ENCODE measurements around the gene VPS25.
A peak's percentile ranks its signal among the peaks of the same experiment; 100 is the strongest.
"Not testable (repeated sequence)": the region's sequence is repeated elsewhere in the genome, so short reads cannot be mapped to it uniquely, and the experiment has no call there.

VPS25 gene

DNA sequence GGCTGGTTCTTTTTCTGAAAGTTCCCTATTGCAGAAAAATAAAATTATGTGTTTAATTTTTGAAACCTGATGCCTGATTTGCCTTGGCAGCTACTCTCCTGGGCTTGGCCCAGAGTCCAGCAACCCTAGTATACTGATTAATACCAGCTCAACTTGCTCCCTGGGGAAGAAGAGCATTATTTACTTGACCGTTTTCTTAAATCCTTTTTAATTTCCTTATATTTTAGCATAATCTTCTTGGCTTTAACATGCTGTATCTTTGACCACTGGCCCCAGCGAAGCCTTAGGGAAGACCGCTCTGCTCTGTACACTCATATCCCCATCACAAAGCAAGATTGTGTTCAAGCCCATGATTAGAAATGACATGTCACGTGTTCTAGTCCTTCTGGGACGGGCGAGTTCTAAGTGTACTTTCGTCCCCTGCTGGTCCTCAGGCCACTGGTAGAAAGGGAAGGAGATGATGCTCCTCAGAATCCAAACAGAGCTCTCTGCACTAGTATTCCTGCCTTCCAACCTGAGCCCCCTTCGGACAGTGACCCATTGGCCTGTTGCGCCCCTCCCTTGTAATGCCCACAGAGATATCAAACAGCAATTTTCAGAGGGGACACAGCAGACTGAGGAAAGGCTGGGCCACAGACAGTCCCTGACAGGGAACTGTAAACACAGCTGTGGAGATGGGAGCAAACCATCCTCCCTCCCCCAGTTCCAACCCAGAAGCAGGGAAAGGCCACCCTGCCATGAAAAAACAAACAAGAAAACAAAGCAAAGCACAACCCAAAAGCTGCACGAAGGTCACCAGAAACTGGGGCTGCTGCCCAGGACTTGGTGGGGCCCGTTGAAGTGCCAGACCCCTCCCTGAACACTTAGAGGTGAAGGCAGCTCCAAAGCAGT is 24.1 kb upstream of the VPS25 start:
- WGBS = 84% methylated on average over 11 of the region's 11 CpGs
- Histone ChIP-seq H3K36me3 (ENCODE audit: insufficient read depth, low read length) (no peaks in the 10 kb centered on the region), H3K27me3 (ENCODE audit: insufficient read depth, low read length) (peaks cover 17% of the 10 kb centered on the region), H3K9me3 (ENCODE audit: insufficient read depth, low read depth, low read length) (peaks cover 3% of the 10 kb centered on the region; the same call in 1 of the 2 replicates), H3K4me1 (ENCODE audit: insufficient read depth, low read length) (peaks cover 18% of the 10 kb centered on the region), H3K9ac (ENCODE audit: low read depth, low read length) (no peak overlapping the region), H3K27ac (ENCODE audit: low read depth, low read length) (no peak overlapping the region), H3K4me3 (ENCODE audit: low read length) (no peak overlapping the region)

DNA sequence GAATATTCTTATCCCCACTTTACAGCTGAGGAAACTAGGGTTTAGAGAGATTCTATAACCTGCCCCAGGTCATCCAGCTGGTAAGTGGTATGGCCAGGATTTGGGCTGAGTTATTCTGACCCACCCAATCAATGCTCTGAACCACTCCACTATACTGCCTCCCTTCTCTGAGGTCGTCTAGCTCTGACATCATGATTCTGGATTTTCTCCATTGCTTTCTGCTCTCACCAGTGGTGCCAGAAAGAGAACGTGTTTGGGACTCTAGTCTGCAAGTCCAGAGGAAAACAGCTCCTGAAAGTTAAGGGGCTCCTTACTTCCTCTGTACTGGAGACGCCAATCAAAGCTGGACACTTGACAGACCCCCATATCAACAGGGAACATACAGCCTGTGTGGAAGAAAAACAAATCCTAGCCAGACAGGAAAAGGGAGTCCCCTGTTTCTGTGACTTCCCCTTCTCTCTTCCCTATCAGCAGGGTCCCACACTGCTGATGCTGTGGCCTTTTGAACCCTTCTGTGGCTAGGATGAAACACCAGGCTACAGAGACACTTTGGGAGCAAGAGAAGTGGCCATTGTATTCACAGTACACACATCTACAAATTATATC is 22.4 kb upstream of the VPS25 start:
- peaks cover 8% of the 10 kb centered on the region for H3K27me3 ChIP-seq (ENCODE audit: insufficient read depth, low read length)
- H3K9ac ChIP-seq (ENCODE audit: low read depth, low read length) = no peak overlapping the region
- H3K27ac ChIP-seq (ENCODE audit: low read depth, low read length) = no peak overlapping the region
- 92% methylated on average over 3 of the region's 3 CpGs for WGBS
- peaks cover 18% of the 10 kb centered on the region for H3K4me1 ChIP-seq (ENCODE audit: insufficient read depth, low read length)
- H3K9me3 ChIP-seq (ENCODE audit: insufficient read depth, low read depth, low read length) = no peaks in the 10 kb centered on the region
- H3K4me3 ChIP-seq (ENCODE audit: low read length) = no peak overlapping the region
- no peaks in the 10 kb centered on the region for H3K36me3 ChIP-seq (ENCODE audit: insufficient read depth, low read length)

DNA sequence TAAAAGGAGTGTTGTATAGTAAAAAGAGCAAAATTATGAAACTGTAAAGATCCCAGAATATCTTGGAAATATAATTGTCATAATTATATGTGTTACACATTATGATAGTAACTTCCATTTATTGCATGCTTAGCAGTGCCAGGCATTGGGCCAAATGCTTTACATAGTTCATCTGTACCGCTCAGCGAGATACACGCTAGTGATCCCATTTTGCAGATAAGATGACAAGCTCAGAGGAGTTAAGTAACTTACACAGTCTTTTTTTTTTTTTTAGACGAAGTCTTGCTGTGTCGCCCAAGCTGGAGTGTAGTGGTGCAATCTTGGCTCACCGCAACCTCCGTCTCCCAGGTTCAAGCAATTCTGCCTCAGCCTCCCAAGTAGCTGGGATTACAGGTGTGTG is 21.6 kb upstream of the VPS25 start:
- peaks cover 18% of the 10 kb centered on the region for H3K4me1 ChIP-seq (ENCODE audit: insufficient read depth, low read length)
- no peak overlapping the region for H3K27ac ChIP-seq (ENCODE audit: low read depth, low read length)
- H3K9ac ChIP-seq (ENCODE audit: low read depth, low read length) = no peak overlapping the region
- H3K27me3 ChIP-seq (ENCODE audit: insufficient read depth, low read length) = no peaks in the 10 kb centered on the region
- no peak overlapping the region for H3K4me3 ChIP-seq (ENCODE audit: low read length)
- 94% methylated on average over 7 of the region's 7 CpGs for WGBS
- no peaks in the 10 kb centered on the region for H3K9me3 ChIP-seq (ENCODE audit: insufficient read depth, low read depth, low read length)
- no peaks in the 10 kb centered on the region for H3K36me3 ChIP-seq (ENCODE audit: insufficient read depth, low read length)

DNA sequence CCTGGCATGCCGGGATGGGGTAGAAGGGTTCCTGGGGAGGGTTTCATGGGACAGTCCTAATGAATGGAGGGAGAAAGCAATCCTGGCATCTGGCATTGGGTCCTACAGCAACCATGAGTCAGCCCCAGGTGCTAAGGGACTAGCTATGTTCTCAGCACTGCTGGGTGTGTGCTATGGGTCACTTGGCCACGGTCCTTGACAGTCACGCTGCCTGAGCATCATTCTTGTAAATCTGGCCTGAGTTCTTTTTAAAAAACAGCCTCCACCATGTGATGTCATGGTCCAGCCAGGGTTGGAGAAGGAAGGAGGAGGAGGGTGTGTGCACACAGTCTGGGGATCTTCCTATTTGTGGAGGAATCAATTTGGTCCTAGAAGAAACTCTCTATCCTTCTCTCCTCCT is 18.5 kb upstream of the VPS25 start:
- Histone ChIP-seq H3K4me1 (ENCODE audit: insufficient read depth, low read length) (no peaks in the 10 kb centered on the region), H3K4me3 (ENCODE audit: low read length) (no peak overlapping the region), H3K9ac (ENCODE audit: low read depth, low read length) (no peak overlapping the region), H3K27ac (ENCODE audit: low read depth, low read length) (no peak overlapping the region), H3K9me3 (ENCODE audit: insufficient read depth, low read depth, low read length) (no peaks in the 10 kb centered on the region), H3K27me3 (ENCODE audit: insufficient read depth, low read length) (peaks cover 11% of the 10 kb centered on the region), H3K36me3 (ENCODE audit: insufficient read depth, low read length) (no peaks in the 10 kb centered on the region)
- 94% methylated on average over 3 of the region's 3 CpGs for WGBS

DNA sequence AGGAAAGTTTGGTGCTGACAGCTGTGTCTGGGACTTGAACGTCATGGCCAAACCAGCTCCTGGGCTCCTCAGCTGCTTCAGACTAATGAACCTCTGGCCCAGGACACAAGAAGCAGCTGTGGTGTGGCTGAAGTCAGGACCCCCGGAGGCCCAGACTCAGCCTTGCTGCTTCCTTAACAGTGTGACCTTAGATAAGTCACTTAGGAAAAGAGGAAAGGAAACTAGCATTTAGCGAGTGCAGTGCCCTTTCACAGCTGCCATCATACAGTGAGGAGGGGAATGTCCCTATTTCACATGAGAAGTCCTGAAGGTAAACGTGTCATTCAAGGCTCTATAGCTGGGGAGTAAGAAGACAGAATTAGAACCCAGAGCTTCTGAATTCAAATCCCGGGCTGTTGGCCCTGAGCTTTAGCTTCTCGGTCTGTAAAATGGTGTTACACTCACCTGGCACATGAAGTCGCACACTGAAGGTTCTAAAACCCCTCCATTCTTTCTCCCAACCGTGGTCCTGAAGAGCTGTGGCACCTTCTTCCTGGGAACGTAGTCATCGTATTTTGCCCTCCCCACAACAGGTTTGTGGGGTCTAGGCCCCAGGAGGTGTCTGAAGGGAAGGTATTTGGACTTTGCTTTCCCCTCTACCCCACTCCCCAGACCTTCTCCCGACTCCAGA is 13.1 kb upstream of the VPS25 start:
- peak overlapping the region; percentile 70 for H3K4me3 ChIP-seq (ENCODE audit: low read length)
- H3K36me3 ChIP-seq (ENCODE audit: insufficient read depth, low read length) = no peaks in the 10 kb centered on the region
- peaks cover 10% of the 10 kb centered on the region for H3K4me1 ChIP-seq (ENCODE audit: insufficient read depth, low read length)
- H3K27ac ChIP-seq (ENCODE audit: low read depth, low read length) = no peak overlapping the region
- no peak overlapping the region; the same call in 1 of the 2 replicates for H3K9ac ChIP-seq (ENCODE audit: low read depth, low read length)
- H3K9me3 ChIP-seq (ENCODE audit: insufficient read depth, low read depth, low read length) = no peaks in the 10 kb centered on the region
- H3K27me3 ChIP-seq (ENCODE audit: insufficient read depth, low read length) = peaks cover 39% of the 10 kb centered on the region
- 68% methylated on average over 9 of the region's 11 CpGs for WGBS

DNA sequence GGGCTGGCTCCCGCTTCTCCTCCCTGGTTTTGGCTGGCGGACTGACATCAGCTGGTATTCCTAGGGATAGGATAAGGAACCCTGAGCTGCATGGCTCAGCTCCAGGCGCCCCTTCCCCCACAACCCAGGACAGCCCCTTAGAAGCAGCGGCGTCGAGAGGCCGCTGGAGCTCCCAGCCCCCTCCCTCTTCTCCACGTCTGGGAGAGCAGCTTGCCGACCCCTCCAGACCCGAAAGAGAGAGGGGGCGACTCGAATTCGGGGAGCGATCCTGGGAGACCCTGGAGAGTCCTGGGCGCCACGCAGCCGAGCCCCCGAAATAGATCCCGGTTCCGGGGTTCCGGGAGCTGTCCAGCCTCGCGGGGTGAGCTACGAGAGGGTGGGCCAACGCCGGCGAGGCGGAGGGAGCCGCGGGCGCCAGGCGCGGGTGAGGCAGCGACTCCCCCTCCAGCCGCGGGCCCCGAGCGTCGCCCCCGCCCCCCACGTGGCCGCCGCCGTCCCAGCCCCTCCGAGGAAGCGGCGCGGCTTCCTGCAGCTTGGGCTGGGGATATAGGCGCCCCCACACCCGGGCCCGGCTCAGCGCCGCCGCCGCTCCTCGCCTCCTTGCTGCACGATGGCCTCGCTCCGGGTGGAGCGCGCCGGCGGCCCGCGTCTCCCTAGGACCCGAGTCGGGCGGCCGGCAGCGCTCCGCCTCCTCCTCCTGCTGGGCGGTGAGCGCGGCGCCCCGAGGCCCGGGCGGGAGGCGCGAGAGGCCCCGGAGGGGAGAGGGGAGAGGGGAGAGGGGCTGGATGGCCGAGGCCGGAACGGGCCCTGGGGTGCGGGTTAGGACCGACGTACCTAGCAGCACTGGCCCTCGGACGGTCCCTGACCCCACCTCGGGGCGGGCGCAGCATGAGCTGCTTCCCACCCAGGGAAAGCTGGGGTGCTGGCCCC is 12.3 kb upstream of the VPS25 start, which contains the start of gene RAMP2:
Gene RAMP2, plus strand, starts transcription at position 576 of the 930 bp plus-strand sequence. Its CDS starts 35 bp downstream, at position 611.
- Histone ChIP-seq H3K9ac (ENCODE audit: low read depth, low read length) (peak within 1 kb of the TSS; percentile 39), H3K4me1 (ENCODE audit: insufficient read depth, low read length) (peaks cover 10% of the 10 kb centered on the region)
- WGBS = 3% methylated on average over 92 of the region's 92 CpGs

DNA sequence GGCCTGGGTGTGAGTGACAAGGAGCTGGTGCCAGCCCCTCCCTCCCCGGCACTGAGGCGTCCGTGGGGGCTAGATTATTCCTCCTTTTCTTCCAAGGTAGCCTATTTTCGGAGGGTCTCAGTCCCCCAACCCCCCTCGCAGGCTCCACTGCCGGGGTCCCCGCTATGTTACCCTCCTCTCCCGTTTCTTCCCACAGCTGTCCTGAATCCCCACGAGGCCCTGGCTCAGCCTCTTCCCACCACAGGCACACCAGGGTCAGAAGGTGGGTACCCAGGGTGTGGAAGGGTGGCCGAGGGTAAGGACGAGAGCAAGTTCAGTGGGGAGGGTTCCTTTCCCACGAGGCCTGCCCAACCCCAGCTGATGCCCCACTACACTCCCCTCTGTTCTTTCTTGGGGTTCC is 11.6 kb upstream of the VPS25 start:
- peaks cover 10% of the 10 kb centered on the region for H3K4me1 ChIP-seq (ENCODE audit: insufficient read depth, low read length)
- H3K36me3 ChIP-seq (ENCODE audit: insufficient read depth, low read length) = no peaks in the 10 kb centered on the region
- H3K27ac ChIP-seq (ENCODE audit: low read depth, low read length) = no peak overlapping the region
- WGBS = 70% methylated on average over 12 of the region's 12 CpGs
- no peaks in the 10 kb centered on the region for H3K9me3 ChIP-seq (ENCODE audit: insufficient read depth, low read depth, low read length)
- peaks cover 39% of the 10 kb centered on the region for H3K27me3 ChIP-seq (ENCODE audit: insufficient read depth, low read length)
- peak overlapping the region; percentile 39; the same call in 1 of the 2 replicates for H3K9ac ChIP-seq (ENCODE audit: low read depth, low read length)
- peak overlapping the region; percentile 70 for H3K4me3 ChIP-seq (ENCODE audit: low read length)

More for the DNA sequence above, 12.3 kb upstream of the VPS25 start, which contains the start of gene RAMP2:
- H3K27me3 ChIP-seq (ENCODE audit: insufficient read depth, low read length) = peaks cover 39% of the 10 kb centered on the region
- H3K9me3 ChIP-seq (ENCODE audit: insufficient read depth, low read depth, low read length) = no peaks in the 10 kb centered on the region
- H3K36me3 ChIP-seq (ENCODE audit: insufficient read depth, low read length) = no peaks in the 10 kb centered on the region
- H3K27ac ChIP-seq (ENCODE audit: low read depth, low read length) = no peak within 1 kb of the TSS
- H3K4me3 ChIP-seq (ENCODE audit: low read length) = peak within 1 kb of the TSS; percentile 70

DNA sequence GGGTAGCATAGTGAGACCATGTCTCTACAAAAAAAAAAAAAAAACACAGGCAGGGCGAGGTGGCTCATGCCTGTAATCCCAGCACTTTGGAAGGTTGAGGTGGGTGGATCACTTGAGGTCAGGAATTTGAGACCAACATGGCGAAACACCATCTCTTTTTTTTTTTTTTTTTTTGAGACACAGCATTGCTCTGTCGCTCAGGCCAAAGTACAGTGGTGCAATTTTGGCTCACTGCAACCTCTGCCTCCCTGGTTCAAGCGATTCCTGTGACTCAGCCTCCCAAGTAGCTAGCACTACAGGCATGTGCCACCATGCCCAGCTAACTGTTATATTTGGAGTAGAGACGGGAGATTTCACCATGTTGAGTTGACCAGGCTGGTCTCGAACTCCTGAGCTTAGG is 7.1 kb upstream of the VPS25 start:
- WGBS = 91% methylated on average over 6 of the region's 6 CpGs
- H3K9me3 ChIP-seq (ENCODE audit: insufficient read depth, low read depth, low read length) = no peaks in the 10 kb centered on the region
- no peaks in the 10 kb centered on the region for H3K36me3 ChIP-seq (ENCODE audit: insufficient read depth, low read length)
- H3K9ac ChIP-seq (ENCODE audit: low read depth, low read length) = no peak overlapping the region
- no peak overlapping the region for H3K27ac ChIP-seq (ENCODE audit: low read depth, low read length)
- H3K4me3 ChIP-seq (ENCODE audit: low read length) = no peak overlapping the region
- peaks cover 16% of the 10 kb centered on the region for H3K27me3 ChIP-seq (ENCODE audit: insufficient read depth, low read length)
- peaks cover 10% of the 10 kb centered on the region for H3K4me1 ChIP-seq (ENCODE audit: insufficient read depth, low read length)

DNA sequence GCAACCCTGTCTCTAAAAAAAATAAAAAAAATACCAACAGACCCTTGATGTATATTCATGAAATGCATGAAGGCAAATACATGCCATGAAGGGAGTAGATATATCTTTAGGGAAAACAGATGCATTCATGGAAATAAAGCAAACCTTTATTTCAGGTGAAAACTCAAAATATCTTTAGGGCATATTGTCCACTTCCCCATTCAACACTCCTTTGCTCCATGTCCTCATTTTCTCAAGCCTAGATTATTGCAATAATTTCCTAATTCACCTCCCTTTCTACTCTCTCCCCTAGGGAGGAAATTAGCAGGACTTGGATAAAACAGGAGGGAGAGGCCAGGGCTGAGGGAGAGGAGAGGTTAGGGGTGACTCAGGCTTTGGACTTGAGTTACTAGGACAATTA is 5.7 kb upstream of the VPS25 start:
- H3K9ac ChIP-seq (ENCODE audit: low read depth, low read length) = no peak overlapping the region
- peaks cover 2% of the 10 kb centered on the region for H3K27me3 ChIP-seq (ENCODE audit: insufficient read depth, low read length)
- H3K4me1 ChIP-seq (ENCODE audit: insufficient read depth, low read length) = peaks cover 8% of the 10 kb centered on the region
- no peaks in the 10 kb centered on the region for H3K9me3 ChIP-seq (ENCODE audit: insufficient read depth, low read depth, low read length)
- H3K4me3 ChIP-seq (ENCODE audit: low read length) = no peak overlapping the region
- H3K27ac ChIP-seq (ENCODE audit: low read depth, low read length) = no peak overlapping the region
- no peaks in the 10 kb centered on the region for H3K36me3 ChIP-seq (ENCODE audit: insufficient read depth, low read length)

DNA sequence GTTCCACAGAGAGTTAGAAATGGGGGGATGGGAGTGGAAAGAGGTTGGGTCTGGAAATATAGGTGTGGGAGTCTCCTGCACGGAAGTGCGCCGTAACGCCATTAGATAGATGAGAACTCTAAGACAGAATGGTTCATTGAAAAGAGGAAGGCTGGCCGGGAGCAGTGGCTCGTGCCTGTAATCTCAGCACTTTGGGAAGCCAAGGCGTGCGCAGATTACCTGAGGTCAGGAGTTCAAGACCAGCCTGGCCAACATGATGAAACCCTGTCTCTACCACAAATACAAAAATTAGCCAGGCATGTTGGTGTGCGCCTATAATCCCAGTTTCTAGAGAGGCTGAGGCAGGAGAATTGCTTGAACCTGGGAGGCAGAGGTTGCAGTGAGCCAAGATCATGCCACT is 5.2 kb upstream of the VPS25 start:
- not testable (repeated sequence) for H3K4me1 ChIP-seq (ENCODE audit: insufficient read depth, low read length); H3K27ac ChIP-seq (ENCODE audit: low read depth, low read length); H3K4me3 ChIP-seq (ENCODE audit: low read length); H3K9me3 ChIP-seq (ENCODE audit: insufficient read depth, low read depth, low read length); H3K36me3 ChIP-seq (ENCODE audit: insufficient read depth, low read length); H3K9ac ChIP-seq (ENCODE audit: low read depth, low read length); H3K27me3 ChIP-seq (ENCODE audit: insufficient read depth, low read length)
- WGBS = 91% methylated on average over 9 of the region's 9 CpGs
